T-helper 1 cell (primary cell): ENCODE data around the gene LAMA3.

Experiments
- DNase-seq, 5 donors: peaks; one replicate each; pipeline ENCODE4 v3.0.0-alpha.2; 2012 to 2020

Gene LAMA3

DNA sequence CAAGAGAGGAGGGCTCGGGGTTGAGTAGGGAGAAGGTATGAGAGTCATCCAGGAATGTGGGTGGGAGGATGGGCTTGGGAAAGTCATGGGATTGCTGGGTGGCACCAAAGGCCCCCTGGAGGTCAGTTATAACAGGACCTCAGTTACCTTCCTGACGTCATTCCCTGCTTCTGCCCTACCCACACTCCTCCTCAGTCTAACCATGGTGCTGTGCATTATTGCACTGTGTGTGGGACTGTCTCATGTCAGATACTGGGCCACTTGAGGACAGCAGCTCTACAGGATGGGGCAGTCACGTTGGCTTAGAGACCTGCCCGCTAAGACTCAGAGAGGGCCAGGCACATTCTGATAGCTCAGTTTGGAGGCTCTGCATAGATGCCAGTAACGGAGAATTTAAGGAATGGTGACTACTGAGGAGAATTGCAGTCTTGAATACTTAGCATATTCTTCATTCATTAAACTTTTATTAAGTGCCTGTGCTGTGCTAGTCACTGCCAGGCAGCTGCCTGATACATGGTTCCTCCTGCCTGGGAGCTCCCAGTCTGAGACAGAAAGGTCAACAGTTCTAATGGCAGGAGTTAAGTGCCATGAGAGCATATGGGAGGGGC is 90.5 kb downstream of the LAMA3 start:
- no peak for DNase-seq

DNA sequence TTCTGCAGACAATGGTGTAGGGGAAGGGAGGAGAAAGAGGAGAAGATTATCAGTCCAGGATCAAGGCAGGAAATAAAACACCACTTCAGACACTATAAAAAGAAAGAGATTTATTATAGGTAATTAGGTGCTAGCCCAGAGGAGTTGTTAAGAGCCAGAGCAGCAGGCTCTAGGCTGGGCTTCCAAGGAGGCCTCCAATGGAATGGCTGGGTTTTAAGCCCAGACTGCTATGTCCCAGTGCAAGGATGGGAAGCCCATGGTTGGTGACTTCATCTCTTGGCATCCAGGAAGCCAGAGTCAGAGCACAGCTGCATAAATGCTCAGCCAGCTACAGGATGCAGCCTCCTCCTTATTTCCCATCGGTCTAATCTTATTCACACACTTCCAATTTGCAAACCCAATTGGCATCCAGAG is 95.6 kb downstream of the LAMA3 start:
- DNase-seq: no peak

DNA sequence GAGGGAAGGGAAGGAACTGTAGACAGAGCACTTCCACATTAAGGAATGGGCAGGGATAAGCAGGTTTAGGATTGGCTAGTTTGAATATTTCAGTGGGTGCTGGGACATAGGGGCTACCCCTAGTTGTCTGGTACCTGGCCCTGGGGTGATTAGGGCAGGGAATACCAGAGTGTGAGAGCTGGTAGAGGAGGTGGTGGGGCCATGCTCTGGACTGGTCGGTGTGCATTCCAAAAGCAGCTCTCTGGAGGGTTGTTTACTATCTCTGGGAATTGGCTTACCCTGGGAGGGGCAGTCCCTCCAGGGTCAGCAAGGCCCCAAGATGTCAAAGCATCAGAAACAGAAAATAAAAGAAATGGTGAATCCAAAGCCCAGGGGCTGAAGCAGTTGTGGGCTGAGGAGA is 103.8 kb downstream of the LAMA3 start:
- DNase-seq: no peak

DNA sequence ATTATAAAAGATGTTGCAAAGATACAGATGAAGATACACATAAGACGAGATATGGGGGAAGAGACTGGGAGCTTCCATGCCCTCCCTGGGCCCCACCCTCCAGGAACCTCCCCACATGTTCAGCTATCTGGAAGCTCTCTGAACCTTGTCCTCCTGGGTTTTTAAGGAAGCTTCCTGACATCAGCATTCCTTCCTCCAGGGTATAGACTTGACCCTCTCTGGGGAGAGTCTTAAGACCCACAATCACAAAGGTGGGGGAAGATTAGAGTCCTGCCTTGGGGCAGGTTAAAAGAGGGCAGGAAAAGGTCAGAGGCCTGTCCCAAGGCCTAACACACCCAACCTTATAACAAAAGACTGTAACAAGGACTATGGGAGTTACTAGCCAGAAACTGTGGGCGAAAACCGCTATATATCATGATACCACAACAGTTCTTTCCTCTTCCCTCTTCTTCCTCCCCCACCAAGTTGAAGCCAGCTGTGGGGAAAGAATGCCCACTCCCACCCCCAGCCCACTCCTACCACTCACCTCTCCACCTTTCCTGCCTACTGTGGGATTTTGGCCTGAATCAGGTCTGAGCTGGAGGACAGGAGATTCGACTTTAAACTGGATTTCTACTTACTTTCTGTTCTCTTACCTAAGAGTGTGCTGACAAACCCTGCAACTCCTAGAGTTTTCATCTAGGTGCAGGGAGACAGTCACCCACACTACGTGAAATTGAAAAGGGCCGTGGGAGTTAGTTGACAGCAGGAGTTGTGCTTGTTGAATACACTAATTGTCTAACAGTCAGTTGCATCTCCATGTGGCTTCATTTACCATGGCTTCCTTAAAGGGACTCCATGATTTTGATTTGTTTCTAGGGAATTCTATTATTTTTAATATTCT is 105.0 kb downstream of the LAMA3 start:
- no peak for DNase-seq

DNA sequence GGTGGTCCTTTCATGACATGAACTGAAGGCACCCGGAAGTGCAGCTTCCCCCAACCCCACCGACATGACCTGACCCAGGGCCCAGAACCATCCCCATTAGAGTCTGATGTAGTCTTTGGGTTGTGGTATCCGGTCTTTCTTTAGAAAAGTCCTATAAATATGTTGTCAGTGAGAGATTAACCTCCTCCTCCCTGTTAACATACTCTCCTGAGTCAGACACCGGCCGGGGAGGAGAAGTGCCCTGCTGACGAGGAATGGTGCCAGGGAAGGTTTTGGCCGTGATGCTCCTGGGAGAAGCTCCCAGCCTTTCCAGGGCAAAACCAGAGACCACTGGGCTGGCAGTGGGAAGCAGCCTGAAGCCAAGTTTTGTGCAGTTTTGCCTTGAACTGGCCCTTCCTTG is 109.0 kb downstream of the LAMA3 start:
- DNase-seq: no peak

DNA sequence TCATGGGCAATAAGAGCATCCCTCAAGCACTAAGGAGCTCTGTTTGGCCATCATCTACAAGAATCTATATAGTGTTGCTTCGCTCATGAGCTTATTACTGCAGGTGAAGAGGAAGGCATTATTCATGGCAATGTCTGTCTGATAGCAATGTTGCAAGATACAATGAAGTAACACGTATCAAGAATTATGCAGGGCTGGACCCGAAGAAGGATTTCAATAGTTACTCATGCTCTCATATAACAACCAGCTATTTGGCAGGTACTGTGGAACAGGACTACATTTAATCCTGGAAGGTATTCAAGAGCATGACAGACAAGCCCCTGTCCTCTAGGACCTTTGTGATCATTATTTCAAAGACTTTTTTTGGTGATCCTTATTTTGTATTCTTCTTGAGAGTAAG is 109.6 kb downstream of the LAMA3 start:
- no peak for DNase-seq

DNA sequence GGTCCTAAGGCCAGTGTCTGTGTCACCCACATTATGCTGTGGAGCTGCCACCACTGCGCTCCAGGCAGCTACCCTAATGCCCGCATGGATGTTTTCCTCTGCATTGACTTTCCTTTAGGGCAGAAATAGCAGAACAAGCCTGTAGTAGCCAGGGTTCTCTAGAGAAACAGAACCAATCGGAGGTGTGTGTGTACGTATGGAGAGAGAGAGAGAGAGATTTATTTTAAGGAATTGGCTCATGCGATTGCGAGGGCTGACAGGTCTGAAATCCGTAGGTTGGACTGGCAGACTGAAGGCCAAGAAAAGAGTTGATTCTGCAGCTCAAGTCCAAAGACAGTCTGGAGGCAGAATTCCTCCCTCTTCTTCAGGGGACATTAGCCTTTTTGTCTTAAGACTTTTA is 110.3 kb downstream of the LAMA3 start:
- DNase-seq: no peak

DNA sequence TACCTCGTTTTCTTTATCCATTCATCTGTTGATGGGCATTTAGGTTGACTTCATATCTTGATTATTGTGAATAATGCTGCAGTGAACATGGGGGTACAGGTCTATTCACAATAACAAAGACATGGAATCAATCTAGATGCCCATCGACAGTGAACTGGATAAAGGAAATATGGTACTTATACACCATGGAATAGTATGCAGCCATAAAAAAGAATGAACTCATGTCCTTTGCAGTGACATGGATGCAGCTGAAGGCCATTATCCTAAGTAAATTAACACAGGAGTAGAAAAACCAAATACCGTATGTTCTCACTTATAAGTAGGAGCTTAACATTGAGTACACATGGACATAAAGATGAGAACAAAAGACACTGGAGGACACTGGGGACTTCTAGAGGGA is 111.6 kb downstream of the LAMA3 start:
- DNase-seq: no peak

DNA sequence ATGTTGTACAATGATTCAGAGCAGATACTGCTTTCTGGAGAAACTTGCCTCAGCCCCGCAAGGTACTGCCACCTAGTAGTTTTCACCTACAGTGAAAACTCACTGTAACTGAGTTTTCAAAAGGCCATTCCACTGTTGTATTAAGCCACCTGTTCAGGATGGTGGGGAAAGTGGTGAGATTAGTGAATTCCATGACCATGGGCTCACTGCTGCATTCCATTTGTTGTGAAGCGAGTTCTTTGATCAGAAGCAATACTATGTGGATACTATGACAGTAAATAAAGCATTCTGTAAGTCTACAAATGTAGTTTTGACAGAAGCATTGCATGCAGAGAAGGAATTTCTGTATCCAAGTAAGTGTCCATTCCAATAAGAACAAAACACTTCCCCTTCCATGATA is 113.6 kb downstream of the LAMA3 start:
- DNase-seq: no peak

DNA sequence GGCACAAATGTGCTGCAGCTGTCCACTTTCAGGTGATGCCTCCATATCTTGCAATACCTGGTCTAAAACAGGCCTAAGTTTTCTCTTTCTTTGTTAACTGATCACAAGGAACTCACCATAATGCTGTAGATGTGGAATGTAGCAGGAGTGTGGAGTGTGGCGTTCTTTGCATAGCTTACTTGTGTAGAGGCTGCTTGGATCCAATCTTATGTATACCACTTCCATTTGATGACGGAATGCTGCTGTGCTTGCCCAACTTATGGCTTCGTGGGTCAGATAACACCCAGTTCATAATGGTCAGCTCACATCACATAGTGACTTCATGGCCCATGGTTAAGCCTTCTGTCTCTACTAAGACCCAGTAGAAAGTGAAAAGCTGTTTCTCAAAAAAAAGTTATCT is 114.5 kb downstream of the LAMA3 start:
- DNase-seq: no peak

DNA sequence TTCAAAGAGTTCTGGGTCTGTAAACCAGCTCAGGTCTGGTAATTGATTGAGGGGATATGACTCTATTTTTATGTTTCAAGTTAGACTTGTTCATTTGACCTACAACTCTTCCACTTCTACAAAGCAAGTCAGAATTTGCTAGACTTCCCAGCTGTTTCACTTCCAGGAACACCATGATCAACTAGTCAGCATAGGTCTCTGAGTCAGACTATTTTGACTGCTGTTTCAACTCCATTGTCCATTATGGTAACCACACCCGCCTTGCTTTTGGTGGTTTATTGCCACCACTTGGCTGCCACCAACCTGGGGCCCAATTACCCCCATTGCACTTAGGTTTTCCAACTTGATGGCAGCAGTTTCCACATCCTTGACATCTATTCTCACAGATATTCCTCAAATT is 116.6 kb downstream of the LAMA3 start:
- no peak for DNase-seq

DNA sequence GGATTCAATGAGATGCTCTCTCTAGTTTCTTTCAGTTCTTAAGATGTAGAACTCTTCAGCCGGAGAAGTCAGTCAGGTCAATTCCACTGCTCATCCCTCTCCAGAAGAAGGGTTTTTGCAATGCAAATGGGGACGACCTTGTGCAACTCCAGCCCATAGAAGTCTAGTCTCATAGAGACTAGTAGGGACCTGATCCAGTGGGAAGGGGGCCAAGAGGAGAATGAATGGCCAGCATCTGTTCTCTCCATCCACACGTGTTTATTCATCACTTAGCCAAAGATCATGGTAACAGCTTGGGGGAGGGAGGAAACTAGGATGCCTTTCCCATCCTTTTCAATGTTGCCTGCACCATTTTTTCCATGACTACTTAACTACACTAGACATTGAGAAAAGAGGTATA is 120.2 kb downstream of the LAMA3 start:
- no peak for DNase-seq

DNA sequence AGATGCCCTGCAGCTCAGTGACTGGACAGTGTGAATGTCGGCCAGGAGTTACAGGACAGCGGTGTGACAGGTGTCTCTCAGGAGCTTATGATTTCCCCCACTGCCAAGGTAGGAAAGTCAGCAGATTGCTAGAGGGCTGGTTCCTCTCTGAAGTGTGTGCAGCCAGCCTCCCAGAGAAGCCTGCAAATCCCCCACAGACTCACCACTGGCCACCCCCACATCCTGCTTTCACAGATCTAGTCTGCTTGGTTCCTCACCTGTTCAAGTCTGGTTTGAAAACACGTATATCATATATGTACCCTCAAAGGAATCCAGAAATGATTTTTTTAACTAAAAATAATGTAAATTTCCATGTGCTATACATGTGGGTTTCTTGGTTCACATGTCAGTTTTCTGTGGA is 121.1 kb downstream of the LAMA3 start:
- DNase-seq: peak in 1 of 5 donors; percentile 5

DNA sequence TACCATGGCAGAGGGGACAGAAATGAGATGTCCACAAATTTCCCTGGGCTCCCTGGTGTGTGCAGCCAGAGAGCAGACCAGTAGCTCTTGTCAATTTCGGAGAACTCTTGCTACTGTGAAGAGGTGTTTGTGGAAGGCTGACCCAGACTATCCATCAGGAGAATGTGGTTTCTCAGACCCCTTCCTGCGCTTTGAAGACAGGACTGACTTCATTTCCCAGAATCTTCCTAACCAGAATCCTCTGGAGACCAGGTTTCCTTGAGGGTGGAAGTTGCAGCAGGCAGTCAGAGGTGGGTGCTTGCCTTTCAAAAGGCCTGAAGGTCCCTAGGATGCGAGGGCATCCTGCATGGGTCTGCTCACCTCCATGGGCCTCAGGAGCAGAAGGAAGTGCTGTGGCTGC is 121.9 kb downstream of the LAMA3 start:
- no peak for DNase-seq

DNA sequence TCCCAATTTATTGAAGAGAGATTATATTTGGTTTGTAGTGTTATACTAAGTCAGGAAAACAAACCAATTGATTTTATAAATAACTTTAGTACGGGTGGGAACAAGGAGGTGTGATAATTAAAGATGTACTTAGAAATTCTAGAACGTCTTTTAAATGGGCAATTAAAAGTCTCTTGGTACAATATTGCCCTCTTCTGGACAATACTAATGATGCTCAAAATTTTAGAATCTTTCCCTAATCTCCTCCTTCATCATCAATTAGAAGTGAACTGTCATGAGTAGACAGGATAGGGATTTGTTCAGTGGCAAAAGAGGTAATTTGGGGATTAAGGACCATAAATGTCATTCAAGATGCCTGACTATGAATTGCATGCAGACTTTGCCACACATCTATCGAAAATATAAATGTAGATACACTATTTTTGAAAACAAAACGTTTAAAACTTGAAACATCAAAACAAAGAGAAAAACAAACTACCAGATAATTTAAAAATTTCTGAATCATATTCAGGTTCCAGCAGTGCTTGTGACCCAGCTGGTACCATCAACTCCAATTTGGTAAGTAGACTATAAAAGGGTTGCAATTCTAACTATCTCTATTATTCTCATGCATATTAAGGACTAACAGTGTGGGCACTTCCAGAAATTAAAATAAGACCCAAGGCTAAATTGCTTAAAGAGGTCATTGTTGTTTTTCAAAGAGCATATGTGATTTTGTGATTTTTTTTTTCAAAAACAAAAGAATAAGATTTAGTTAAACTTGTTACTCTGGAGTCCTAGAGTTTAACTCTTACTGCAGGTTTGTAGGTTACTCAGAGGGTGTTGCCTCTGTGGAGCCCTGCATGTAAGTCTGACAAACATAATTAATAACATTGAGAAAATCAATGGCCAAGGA is 123.5 kb downstream of the LAMA3 start:
- DNase-seq: peak in 1 of 5 donors; percentile 13

DNA sequence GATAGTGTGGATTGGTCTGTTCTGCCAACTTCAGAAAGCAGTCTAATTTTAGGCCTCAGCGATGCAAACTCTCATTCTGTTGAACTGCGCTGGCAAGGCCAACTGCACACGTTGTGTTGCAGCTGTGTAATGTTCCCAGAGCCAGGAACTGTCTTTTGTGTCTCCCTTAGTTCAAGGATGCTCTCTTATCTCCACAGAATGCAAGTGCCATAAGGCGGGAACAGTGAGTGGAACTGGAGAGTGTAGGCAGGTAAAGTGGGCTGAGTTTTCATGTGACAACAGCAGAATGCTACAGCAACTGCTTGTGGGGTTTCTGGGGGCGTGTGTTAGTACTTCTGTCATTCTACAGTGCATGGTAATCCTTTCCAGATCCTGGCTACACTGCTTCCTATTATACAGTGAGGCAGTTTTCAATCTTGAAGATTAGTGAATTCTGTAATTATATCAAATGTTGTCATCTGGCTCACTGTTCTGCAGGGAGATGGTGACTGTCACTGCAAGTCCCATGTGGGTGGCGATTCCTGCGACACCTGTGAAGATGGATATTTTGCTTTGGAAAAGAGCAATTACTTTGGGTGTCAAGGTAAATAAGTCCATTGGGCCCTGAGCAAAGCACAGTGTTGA is 125.8 kb downstream of the LAMA3 start:
- DNase-seq: no peak

DNA sequence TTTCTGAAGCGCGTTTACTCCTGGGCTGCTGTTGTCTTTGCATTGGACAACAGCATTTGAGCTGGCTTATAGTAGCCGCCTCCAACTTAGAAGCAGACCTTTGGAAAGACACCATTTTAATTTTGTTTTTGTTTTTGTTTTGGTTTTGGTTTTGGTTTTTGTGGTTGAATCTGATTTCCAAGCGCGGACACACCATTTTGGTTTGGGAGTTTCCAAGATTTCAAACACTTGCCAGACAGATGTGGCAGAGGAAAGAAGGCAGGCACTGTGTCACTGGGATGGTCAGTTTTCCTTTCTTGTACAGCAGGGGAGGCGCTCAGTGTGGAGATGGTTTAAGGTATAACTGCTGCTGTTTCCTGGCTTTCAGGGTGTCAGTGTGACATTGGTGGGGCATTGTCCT is 126.8 kb downstream of the LAMA3 start:
- DNase-seq: no peak

DNA sequence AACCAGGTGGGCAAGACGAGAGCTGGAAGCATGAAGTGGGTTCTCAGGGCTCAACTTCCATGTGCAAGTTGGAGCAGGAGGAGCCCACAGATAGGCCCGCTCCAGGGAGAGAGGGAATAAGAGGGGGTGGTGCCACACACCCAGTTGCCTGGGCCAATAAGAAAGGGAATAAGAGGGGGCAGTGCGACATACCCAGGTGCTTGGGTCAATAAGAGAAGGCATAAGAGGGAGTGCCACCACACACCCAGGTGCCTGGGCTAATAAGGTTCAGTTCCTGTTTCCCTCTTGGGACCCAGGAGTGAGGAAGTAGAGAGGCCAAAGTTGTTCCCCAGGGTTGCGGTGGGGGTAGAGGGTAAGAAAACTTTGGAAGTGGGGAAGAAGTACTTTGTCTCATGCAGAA is 127.5 kb downstream of the LAMA3 start:
- no peak for DNase-seq

DNA sequence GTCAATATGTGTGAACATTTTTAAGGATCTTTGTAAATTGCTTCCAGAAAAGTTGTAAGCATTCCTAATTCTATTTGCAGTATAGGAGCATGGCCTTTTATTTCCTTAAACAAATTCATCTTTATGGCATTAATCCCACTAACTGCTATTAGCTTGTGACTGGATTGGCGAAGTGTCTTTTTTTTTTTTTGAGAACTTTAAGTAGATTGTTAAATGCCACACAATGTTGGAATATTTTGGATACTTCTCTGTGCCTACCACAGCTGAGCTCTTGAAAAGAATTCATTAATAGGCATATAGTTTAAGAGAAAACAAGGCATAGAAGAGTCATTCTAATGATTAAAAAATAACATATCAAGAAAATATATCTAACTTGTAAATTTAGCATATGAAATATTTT is 129.7 kb downstream of the LAMA3 start:
- DNase-seq: no peak

DNA sequence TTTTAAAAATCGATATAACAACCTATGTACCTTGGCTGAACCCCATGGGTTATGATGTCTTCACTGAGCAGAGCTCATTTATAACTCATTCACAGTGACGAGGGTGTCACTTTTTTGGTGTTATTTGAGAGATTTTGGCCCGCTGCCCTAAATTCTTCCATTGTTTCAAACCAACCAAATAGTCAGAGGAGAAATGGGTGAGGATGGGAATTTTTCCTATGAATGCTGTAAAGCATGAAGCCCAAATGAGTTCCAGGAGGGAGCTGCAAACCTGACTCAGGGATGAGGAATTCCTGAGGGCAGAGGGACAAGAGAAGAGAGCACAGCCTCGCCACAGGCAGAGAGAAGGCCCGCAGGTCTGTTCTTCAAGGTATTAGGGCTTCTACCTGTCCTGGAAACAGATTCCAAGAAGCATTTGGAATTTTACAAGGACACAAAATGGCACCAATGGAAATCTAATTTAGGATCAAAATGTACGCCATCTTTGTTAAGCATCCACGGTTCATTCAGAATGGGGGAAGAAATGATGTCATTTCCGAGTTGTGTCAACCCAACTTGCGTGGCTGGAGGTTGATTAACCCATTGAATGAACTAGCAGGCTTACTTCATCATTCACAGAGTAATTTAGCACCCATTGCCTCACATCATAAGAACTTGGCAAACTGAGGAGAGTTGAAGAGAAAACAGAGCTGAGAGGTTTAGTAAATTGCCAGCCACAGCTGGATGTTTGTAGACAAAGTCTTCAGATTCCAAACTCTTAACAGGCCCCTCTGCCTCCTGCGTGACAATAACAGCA is 133.5 kb downstream of the LAMA3 start:
- DNase-seq: no peak

DNA sequence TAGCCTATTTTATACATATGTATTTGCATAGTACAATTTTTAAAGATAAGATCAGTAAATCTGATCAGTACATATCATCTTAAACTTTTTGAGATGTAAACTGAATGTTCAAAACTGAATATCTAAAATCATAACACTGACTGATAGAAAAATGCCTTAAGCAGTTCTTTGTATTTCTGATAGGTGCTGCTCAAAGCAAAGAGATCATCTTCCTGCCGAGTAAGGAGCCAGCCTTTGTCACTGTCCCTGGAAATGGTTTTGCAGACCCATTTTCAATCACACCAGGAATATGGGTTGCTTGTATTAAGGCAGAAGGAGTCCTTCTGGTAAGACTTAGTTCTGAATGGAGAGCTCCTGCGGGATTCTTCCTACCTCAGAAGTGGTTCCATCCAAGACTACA is 135.0 kb downstream of the LAMA3 start:
- DNase-seq: no peak

DNA sequence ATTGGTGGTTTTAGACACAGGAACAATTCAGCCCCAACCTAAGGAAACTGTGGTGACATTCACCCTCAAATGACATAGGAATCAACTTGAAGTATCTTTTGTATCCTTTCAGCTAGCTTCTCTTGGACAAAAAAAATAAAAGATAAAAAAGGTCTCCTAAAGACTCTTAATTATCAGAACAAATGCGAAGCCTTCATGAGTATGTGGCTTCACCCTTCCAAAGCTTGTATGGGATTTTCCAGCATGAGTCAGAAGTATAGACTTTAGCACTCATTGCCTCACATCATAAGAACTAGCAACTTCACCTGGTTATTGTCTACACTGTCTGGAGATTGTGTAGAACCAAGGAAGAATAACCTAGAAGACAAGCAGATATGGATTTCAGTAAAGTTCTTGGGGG is 135.4 kb downstream of the LAMA3 start:
- no peak for DNase-seq
